GM21529 (cell line): ENCODE data around the gene PCBD2.
"Not testable (repeated sequence)": the region's sequence is repeated elsewhere in the genome, so short reads cannot be mapped to it uniquely, and the experiment has no call there.

Experiments used
- ATAC-seq: cut with Tn5 transposase; IDR thresholded peaks from one replicate; pipeline ENCODE4 v1.9.1; 2021; ENCODE audit not compliant: unreplicated experiment

Gene PCBD2

DNA sequence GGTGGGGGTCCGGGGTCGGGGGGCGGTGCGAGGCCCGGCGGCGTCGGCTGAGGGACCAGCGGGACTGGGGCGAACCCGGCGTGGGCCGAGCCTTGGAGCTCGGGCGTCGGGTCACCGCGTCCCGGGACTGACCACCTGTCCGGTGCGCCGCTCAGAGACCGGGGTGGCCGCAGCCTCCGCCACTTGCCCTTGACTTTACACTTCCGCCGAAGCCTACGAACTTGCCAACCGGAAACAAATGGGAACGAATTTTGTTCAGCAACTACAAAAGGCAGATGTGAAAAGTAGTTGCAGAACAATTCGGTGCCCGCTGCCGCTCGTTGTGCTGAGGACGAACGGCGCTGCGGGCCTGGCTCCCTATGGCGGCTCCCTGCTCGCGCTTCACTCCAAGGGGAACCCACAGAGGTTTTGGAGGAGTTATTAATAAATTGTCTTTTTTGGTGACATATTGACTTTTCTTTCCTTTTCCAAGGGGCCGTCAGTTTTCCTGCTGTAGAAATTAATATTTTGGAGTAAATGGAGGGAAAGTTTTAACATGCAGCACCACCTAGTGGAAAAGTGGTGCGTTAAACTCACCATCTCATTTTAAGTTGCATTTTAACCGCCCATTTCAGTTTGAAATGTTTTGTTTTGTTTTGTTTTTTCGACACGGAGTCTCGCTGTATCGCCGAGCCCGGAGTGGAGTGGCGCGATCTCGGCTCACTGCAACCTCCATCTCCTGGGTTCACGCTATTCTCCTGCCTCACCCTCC lies 490 bp downstream of the PCBD2 start:
- peak; percentile 30 for ATAC-seq

DNA sequence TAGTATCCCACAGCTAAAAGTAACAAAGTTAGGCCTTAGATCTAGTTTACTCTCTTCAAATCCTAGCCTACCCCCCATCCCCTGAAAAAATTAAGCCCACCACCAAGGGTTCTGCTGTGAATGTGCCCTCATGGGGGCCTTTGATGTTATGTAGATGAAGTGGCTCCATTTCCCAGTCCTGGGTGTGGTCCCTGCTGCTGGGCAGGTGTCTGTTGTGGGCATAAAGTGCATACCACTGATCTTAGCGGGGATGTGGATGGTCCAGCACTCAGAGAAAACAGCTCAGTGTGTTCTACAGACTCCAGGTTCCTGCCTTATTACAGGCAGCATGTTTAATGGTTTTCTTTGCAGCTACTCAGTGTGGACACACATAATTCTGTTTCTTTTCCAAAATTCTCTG lies 1.9 kb downstream of the PCBD2 start:
- ATAC-seq, result no peak

DNA sequence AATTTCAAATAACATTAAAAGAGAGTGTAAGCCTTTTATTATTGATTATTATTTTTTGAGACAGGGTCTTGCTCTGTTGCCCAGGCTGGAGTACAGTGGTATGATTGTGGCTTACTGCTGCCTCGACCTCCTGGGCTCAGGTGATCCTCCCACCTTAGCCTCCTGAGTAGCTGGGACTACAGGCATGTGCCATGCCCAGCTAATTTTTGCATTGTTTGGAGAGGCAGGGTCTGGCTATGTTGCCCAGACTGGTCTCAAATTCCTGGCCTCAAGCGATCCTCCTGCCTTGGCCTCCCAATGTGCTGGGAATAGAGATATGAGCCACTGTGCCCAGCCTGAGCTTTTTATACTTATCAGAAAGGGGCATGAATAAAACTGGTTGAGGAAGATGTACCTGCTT lies 5.8 kb downstream of the PCBD2 start:
- not testable (repeated sequence) for ATAC-seq

DNA sequence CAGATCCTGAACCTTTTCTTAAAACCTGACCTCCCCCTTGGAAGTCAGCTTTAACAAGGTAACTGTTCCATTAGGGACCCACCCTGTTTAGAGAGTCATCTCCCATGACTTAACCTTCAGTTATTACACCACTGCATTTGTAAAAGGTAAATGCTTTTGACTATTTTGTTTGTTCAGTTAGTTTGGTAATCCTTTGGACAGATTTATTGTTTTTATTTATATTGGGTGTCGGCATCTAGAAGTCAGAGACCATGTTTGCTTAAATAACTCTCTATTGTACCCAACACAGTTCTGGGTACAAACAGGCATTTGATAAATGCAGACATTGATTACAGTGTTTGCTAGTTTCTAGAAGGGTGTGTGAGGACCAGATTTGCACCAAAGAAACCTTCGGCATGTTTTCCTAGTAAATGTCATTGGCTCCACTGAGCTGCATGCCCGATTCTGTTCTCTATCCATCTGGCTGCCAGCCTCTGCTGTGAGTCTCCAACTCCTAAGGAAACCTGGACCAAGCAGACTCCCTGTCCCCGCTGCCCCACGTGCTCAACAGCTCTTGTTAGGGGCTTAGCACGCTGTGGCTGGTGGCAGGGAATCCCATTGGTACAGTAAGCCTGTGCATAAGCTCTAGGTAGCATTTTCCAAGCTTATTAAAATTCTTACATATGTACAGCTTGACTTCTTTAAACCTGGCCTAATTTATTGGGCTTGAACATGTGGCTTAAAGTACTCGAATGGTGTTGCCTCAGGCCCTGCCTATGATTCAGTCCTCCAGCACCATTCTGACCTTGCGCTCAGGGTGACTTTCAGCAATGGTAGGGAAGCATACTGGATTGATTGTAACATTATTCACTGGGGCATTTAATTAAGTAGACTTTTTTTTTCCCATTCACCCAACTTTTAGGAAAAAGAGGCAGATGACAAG lies 6.6 kb downstream of the PCBD2 start:
- no peak for ATAC-seq

DNA sequence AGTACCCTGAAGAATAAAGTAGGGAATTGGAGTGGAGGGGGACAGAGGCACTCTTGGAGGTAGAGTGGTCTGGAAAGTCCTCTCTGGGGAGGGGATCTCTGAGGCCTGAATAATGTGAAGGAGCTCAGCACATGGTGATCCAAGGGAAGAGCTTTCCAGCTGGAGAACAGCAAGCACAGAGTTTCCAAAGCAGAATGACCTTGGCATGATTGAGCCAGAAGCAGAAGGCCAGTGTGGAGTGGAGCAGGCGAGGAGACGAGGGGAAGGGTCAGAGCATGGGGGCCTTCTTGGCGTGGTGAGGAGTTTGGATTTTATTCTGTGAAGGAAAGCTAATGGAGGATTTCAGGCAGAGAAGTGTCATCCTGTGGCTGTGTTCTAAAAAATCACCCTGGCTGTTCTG lies 8.3 kb downstream of the PCBD2 start:
- ATAC-seq, result no peak

DNA sequence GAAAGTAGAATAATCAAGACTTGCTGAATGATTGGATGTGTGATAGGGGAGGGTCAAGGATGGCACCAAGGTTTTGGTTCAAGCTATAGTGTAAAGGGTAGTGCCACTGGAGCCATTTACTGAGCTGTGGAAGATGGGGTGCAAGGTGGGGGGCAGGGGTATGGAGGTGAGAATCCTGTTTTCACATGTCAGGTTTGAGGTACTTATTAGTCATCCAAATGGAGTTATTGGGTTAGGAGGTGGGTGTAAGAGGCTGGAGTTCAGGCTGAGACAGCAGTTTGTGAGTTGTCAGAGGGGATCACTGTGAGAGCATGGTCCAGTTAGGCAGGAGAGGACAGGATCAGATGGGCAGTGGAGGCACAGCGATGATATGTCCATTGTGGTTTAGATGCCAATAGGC lies 8.9 kb downstream of the PCBD2 start:
- ATAC-seq, result no peak

DNA sequence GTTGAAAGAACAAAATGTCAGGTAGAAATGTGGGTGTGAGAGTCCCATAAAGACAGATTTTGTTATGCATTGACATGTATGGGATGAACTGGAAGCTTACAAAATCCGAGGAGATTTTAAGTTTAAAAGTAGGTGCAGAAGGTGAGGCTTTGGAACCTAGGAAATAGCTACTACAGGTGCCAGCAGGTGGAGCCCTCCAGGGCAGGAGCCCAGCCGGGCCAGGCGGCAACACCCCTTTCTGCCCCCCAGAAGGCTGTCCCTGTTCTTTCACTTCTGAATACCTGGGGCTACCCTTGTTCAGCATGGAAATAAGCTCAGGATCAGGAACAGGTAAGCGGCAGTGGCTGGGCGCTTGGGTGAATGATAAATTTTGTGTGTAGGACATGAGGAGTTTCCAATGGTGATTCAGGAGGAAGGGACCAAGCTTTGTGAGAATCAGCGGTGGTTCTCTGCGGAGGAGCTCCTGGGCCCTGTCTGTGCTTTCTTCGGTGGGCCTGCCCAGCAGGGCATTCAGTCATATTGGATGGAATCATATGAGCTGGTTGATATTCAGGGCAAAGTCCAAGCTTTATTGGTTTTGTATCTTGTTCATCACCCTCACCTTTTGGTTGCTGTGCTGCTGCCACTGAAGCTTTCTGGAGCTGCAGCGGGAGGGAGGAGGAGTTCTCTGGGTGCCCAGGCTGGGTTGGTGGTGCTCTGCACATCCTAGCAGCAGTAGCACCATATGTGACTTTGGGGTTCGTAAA lies 12.3 kb downstream of the PCBD2 start:
- ATAC-seq, result no peak

DNA sequence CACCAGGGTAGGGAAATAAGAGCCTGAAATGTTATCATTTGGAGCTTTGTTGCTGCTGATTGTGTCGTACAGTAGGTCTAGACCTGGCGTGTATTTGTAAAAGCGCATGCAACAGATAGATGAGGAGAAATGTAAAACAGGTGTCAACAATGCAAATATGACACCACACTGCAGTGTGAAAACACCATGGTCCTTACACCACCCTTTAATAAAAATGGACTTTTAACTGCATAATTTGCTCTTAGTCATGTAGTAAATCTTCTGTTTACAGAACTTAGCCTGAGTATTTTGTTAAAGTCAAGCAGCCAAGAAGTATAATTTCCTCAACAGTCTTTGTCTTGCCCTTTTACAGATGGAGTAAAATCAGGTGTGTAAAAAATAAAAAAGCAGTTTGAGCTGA lies 13.9 kb downstream of the PCBD2 start:
- no peak for ATAC-seq

DNA sequence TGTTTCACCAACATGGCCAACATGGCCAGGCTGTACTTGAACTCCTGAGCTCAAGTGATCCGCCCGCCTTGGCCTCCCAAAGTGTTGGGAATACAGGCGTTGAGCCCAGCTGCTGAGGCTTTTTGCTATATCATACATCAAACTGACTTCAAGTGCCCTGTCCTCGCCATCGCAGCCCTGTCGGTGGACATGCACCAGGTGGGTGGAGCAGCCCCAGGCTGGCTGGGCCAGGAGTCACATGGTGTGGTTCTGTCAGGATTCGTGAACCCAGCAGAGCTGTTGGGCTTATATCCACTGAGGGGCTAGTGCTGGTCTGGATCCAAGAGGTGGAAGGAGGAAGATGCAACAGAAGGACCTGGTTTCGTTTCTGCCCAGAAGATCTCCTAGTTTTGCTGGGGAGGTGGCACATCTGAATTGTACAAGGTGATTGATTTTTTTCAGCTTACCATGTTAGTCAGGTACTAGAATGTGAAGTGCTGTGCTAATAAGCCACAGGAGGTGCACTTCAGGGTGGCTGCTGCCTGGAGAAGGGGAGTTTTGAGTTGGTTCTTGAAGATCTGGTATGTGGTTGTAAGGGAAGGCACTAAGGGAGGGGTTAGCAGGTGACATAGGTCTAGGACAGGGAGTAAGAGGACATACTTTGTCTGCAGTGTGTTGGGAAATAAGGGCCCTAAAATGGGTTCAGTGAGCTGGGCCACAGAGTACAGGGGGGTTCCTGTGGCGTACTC lies 16.1 kb downstream of the PCBD2 start:
- no peak for ATAC-seq

DNA sequence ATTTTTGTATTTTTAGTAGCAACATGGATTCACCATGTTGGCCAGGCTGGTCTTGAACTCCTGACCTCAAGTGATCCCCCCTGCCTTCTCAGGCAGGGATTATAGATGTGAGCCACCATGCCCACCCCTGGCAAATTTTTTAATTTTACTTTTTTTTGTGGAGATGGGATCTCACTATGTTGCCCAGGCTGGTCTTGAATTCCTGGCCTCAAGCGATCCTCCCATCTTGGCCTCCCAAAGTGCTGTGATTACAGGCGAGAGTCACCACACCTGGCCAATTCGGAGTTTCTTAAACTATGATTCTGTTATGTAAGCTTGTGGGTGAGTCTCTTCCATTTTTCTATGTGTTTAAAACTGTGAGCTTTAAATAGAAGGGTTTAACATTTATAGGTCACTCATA lies 27.6 kb downstream of the PCBD2 start:
- ATAC-seq, result no peak

- ATAC-seq, result no peak
Measured at GRCh38 chr5:134934202-134934601, 29.3 kb downstream of the PCBD2 start.

DNA sequence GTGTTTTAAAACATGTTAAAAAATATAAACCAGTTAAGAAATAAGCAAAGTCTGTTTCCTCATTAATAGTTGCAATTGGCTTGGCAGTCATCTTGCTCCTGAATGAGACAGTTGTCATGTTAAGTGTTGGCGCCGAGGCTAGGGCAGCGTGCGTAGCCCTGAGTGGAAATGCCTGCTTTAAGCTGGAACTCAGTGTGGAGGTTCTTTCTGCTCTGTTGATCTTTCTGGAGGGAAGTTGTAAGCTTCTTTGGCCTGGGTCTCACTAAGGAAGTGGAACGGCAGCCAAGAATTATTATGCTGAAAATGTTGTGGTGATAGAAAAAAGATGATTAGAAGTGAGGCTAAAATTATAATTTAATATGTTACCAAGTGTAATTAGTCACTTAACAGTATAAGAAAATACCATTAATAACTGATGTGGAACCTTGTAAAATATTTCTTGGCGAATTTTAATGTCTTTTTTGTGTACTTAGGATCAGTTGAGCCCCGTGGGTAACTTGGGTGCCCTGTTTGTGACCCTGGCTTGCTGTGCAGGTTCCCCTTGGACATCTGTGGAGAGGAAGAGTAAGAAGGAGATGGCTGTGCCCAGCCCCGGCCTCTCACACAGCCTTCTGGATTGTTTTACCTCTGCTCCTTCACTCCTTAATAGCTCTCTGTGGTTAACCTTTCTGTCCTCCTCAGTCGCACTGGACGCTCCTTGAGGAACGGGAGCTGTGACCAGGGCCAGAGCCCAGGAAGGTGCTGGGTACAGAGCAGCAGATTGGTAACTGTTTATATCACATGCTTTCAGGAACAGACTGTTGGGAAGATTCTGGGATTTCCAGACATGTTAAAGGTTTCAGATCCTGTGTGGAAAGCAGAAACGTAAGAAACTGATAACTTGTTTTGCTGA lies 31.0 kb downstream of the PCBD2 start:
- ATAC-seq, result no peak

DNA sequence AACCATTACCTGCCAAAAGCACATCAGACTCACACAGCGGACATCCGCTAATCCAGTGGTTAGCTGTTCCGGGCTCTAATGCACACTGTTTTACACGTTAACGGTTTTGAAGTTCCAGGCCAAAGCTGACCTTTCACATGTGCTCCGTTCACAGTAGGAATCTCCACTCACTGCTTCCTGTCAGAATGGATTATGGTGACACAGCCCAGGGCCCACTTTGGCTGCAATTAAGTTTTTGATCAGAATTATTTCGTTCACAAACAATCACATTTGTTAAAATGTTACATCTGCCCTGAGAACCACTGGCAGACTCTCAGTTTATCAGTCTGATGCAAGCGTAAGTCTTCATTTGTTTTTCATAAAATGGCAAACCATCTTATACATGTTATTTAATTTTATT lies 32.6 kb downstream of the PCBD2 start:
- no peak for ATAC-seq

DNA sequence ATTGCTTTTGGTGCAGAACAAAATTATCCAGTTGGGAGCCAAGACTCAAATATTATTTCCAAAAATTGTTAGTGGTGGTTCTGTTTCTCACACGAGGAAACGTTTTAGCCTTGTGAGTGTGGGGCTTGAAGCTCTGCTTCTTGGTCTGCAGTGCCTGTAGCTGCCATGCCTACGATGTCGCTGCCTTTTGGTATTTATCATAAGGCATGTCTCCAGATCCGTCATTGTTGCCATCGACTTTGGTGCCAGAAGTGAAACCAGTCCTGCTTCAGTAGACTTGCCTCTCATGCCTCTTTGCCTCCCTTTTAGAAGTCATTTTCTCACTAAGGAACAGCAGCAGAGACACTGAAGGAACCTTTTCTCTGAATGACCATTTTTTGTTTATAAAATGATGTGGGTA lies 33.1 kb downstream of the PCBD2 start:
- ATAC-seq, result no peak

DNA sequence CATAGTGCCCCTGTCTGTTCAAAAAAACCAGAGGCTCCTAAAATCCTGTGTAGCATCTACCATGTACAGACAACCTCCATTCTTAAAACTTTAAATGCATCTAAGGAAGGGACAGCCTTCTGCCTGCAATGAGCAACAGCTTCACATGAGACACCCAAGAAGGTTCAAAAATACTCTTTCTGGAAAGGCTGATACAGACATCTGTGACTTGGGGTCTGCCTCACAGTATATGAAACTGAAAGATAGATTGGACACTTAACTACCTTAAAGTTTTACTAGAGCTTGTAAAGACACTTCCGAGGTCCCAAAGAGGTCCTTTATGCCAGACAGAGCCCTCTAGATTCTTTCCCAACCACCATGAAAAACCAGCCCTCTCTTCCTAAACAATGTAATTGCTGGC lies 34.6 kb downstream of the PCBD2 start:
- ATAC-seq, result no peak

GRCh38 chr5:134943547-134943946 lies 38.6 kb downstream of the PCBD2 start:
- ATAC-seq, result no peak

DNA sequence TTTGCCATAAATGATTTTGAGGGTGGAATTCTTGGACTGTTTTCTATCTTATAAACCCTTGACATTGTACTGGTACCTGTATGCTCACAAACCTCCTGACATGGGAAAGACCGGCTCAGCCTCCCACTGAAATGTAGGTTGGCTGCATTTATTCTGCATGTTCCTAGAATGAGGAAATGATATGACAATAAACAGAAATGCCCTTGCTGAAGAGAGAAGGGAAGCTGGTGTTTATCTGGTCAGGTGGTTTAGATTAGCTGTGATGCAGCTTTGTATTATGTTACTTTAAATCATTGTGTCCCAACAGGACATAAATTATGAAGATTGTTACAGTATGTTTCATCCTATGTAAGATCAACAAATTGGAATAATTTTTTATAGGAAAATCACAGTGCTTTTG lies 39.7 kb downstream of the PCBD2 start:
- no peak for ATAC-seq

DNA sequence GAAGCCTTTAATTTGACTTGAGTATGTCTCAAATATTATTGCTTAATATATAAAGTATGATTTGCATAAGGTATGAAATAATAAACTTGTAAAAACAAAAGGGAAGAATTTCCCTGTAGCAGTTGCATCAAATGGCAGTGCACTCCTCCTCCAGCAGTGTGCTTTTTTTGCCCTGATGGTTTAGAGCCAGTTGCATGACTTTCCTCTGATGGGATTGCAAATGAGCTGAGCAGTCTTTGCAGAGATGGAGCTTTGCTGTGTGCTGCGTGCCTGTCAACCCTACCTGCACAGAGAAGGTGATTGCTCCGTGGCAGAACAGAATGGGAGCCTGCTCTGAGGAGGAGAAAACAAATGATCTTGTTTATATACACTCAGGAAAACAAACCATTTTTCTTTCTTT lies 40.1 kb downstream of the PCBD2 start:
- no peak for ATAC-seq

DNA sequence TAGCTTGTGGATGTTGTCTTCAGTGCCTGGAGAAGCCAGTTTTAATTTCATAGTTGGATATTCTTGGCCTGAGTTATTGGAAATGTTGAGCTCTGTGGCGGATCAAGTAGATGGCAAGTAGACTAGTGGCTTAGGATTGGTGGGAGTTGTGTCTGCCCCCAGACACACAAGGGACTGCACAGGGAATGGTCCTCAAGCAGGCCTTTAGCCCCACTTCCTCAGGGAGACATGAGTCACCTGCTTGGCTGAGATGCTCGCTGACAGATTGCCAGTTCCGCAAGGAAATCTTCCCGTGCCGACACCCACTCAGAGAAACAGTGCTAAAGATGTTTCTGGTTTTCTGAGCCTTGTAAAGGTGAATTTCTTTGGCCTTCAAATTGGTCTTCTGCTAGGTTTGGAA lies 44.0 kb downstream of the PCBD2 start:
- ATAC-seq, result no peak

DNA sequence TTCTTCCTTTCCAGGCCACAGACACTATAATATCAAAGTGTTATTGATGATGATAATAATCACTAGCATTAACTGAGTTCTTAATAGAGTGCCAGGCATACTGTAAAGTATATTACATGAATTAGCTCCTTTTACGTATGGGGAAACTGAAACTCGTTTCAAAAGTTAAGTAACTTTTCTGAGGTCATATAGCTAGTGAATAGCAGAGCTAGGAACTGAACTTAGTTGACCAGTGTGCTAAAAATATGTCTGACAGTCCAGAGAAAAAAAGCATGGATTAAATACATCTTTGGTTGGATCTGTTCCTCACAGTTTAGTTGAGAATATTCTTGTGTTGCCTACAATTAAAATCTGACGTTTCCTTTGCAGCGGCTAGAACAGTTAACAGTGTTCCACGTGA lies 44.4 kb downstream of the PCBD2 start:
- ATAC-seq, result no peak
